Upper lobe of left lung (tissue), 4 donors: ENCODE measurements around the gene PRAMEF15.
"Not testable (repeated sequence)": the region's sequence is repeated elsewhere in the genome, so short reads cannot be mapped to it uniquely, and the experiment has no call there.

Experiments used
- EP300 ChIP-seq, 4 donors: sonication (generic); formaldehyde crosslinking; IDR thresholded peaks; one replicate each; pipeline ENCODE4 v1.5.1; 2017; ENCODE audit warnings: antibody characterized with exemption in 4 of 4, control low read depth in 2 of 4
- TF ChIP-seq, protein P1 (sequence below), 6 experiments: fragments of 450-650 bp in 4 of 6; fragments of 200-600 bp in 2 of 6; sonication (generic) in 2 of 6; IDR thresholded peaks; one replicate each; pipeline ENCODE4 v1.5.1; 2016 to 2019; ENCODE audit warnings: antibody characterized with exemption in 6 of 6

DNA sequence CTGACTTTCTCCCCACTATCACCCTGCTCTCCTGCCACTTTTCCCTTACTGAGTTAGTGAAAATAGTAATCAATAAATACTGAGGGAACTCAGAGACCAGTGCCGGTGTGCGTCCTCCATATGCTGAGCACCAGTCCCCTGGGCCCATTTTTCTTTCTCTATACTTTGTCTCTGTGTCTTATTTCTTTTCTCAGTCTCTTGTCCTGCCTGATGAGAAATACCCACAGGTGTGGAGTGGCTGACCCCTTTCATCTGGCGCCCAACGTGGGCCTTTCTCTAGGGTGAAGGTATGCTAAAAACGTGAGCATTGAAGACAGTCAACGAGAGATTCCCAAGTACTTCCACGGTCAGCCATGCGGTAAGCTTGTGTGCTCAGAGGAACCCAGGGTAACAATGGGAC lies 38.1 kb downstream of the PRAMEF15 start:
- not testable (repeated sequence) for TF ChIP-seq EP300 (IDR thresholded peaks at IDR 0.05)
- TF ChIP-seq, protein P1, sequence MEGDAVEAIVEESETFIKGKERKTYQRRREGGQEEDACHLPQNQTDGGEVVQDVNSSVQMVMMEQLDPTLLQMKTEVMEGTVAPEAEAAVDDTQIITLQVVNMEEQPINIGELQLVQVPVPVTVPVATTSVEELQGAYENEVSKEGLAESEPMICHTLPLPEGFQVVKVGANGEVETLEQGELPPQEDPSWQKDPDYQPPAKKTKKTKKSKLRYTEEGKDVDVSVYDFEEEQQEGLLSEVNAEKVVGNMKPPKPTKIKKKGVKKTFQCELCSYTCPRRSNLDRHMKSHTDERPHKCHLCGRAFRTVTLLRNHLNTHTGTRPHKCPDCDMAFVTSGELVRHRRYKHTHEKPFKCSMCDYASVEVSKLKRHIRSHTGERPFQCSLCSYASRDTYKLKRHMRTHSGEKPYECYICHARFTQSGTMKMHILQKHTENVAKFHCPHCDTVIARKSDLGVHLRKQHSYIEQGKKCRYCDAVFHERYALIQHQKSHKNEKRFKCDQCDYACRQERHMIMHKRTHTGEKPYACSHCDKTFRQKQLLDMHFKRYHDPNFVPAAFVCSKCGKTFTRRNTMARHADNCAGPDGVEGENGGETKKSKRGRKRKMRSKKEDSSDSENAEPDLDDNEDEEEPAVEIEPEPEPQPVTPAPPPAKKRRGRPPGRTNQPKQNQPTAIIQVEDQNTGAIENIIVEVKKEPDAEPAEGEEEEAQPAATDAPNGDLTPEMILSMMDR (IDR thresholded peaks at IDR 0.05) = not testable (repeated sequence)
